HepG2 (cell line): ENCODE measurements around the gene PPARA. TPM values are rescaled to one million over a fixed set of nuclear protein-coding genes. Genes with fewer than 3 reads are reported as not detected.

Experiments
- CEBPB ChIP-seq: IDR thresholded peaks from 2 replicates; pipeline ENCODE4 v1.6.1; 2011; ENCODE audit warnings: low read depth, low read length, improper control_type of control experiment, borderline replicate concordance
- HOXA3 ChIP-seq: sonication (generic); formaldehyde crosslinking; IDR thresholded peaks from 2 replicates; pipeline ENCODE4 v1.5.0; 2020; ENCODE audit warnings: missing genetic modification reagents
- KDM1A ChIP-seq: IDR thresholded peaks from 2 replicates; pipeline ENCODE4 v1.6.1; 2016; ENCODE audit warnings: missing compliant biosample characterization
- KLF6 ChIP-seq: IDR thresholded peaks from 2 replicates; pipeline ENCODE4 v1.8.0; 2016; ENCODE audit warnings: missing biosample characterization, missing genetic modification reagents
- LCORL ChIP-seq, 2 experiments: fragments of 450-650 bp in 1 of 2; sonication (generic) in 1 of 2; formaldehyde crosslinking in 1 of 2; IDR thresholded peaks; 2 replicates each; pipeline versions ENCODE4 v1.5.0 to v1.6.1; 2017 to 2020; ENCODE audit warnings: antibody characterized with exemption in 1 of 2, missing genetic modification reagents in 1 of 2
- MEIS1 ChIP-seq: sonication (generic); formaldehyde crosslinking; IDR thresholded peaks from 2 replicates; pipeline ENCODE4 v1.9.0; 2021; ENCODE audit warnings: mild to moderate bottlenecking, missing genetic modification reagents, moderate library complexity, borderline replicate concordance
- MTA1 ChIP-seq: sonication (generic); formaldehyde crosslinking; IDR thresholded peaks from 2 replicates; pipeline ENCODE4 v1.4.0; 2020; ENCODE audit warnings: missing genetic modification reagents, mild to moderate bottlenecking, borderline replicate concordance
- MZF1 ChIP-seq: sonication (generic); formaldehyde crosslinking; IDR thresholded peaks from 2 replicates; pipeline ENCODE4 v1.8.1; 2023; ENCODE audit warnings: mild to moderate bottlenecking, missing genetic modification reagents, borderline replicate concordance
- RAD21 ChIP-seq: fragments of 450-650 bp; formaldehyde crosslinking; IDR thresholded peaks from 2 replicates; pipeline ENCODE4 v1.5.0; 2020; ENCODE audit warnings: mild to moderate bottlenecking
- SCMH1 ChIP-seq: sonication (generic); formaldehyde crosslinking; IDR thresholded peaks from 2 replicates; pipeline ENCODE4 v1.9.0; 2021; ENCODE audit warnings: missing genetic modification reagents, mild to moderate bottlenecking, borderline replicate concordance
- ZFYVE20 ChIP-seq: sonication (generic); formaldehyde crosslinking; IDR thresholded peaks from 2 replicates; pipeline ENCODE4 v1.8.0; 2023; ENCODE audit warnings: low read depth, mild to moderate bottlenecking, moderate library complexity, missing genetic modification reagents, borderline replicate concordance
- ZNF138 ChIP-seq: sonication (generic); formaldehyde crosslinking; IDR thresholded peaks from 2 replicates; pipeline ENCODE4 v1.5.0; 2020; ENCODE audit warnings: mild to moderate bottlenecking, low read depth, missing genetic modification reagents
- ZNF292 ChIP-seq: sonication (generic); formaldehyde crosslinking; IDR thresholded peaks from 2 replicates; pipeline ENCODE4 v1.8.1; 2022; ENCODE audit warnings: mild to moderate bottlenecking, low read depth, missing genetic modification reagents, borderline replicate concordance
- ZNF460 ChIP-seq: sonication (generic); formaldehyde crosslinking; IDR thresholded peaks from 2 replicates; pipeline ENCODE4 v1.5.1; 2020; ENCODE audit warnings: missing genetic modification reagents, mild to moderate bottlenecking, borderline replicate concordance
- ZNF598 ChIP-seq: sonication (generic); formaldehyde crosslinking; IDR thresholded peaks from 2 replicates; pipeline ENCODE4 v1.5.1; 2020; ENCODE audit warnings: mild to moderate bottlenecking, missing genetic modification reagents, borderline replicate concordance
- ZNF670 ChIP-seq: sonication (generic); formaldehyde crosslinking; IDR thresholded peaks from 2 replicates; pipeline ENCODE4 v1.8.0; 2022; ENCODE audit warnings: mild to moderate bottlenecking, missing genetic modification reagents, borderline replicate concordance
- ZNF703 ChIP-seq: sonication (generic); formaldehyde crosslinking; IDR thresholded peaks from 2 replicates; pipeline ENCODE4 v1.5.1; 2020; ENCODE audit warnings: missing genetic modification reagents, mild to moderate bottlenecking, moderate library complexity, borderline replicate concordance
- ZNF790 ChIP-seq: sonication (generic); formaldehyde crosslinking; IDR thresholded peaks from 2 replicates; pipeline ENCODE4 v1.8.0; 2022; ENCODE audit warnings: missing genetic modification reagents, mild to moderate bottlenecking, borderline replicate concordance
- ZNF850 ChIP-seq: sonication (generic); formaldehyde crosslinking; conservative IDR thresholded peaks from 2 replicates; pipeline ENCODE4 v1.9.0; 2021; ENCODE audit warnings: mild to moderate bottlenecking, missing genetic modification reagents
- polyA plus RNA-seq, 8 experiments: library from polyadenylated mRNA; depleted of rRNA in 3 of 8; stranded (reverse) in 7 of 8; unstranded in 1 of 8; fragments of >200 nt; fragmentation: Illumina TruSeq in 4 of 8; extraction: Trizol in 4 of 8; gene quantifications; 2 replicates each; pipeline versions ENCODE4 v1.2.1 to v1.2.3, GENCODE V29; 2011 to 2016; ENCODE audit warnings: low read depth in 4 of 8, missing spikeins in 1 of 8, mixed read lengths in 1 of 8; ENCODE audit not compliant: insufficient read depth in 1 of 8
- total RNA-seq, 5 experiments: library from RNA; depleted of rRNA; stranded (reverse); fragments of >200 nt; fragmentation: Illumina TruSeq; extraction: Trizol; gene quantifications; 2 replicates each; pipeline ENCODE4 v1.2.3, GENCODE V29; 2016; ENCODE audit warnings: low read depth in 1 of 5
- TF ChIP-seq, protein P1 (sequence below): sonication (generic); IDR thresholded peaks from 2 replicates; pipeline ENCODE4 v1.6.1; 2016; ENCODE audit warnings: low read depth, borderline replicate concordance
- TF ChIP-seq, protein P2 (sequence below): IDR thresholded peaks from 2 replicates; pipeline ENCODE4 v1.6.1; 2016; ENCODE audit warnings: mild to moderate bottlenecking, missing biosample characterization, missing genetic modification reagents
- TF ChIP-seq, protein P3 (sequence below): sonication (generic); formaldehyde crosslinking; IDR thresholded peaks from 2 replicates; pipeline ENCODE4 v1.4.0; 2020; ENCODE audit warnings: mild to moderate bottlenecking, missing genetic modification reagents, borderline replicate concordance

The PPARA gene
- total and polyA plus RNA-seq, 2 of the 13 experiments (the other 11 are each of a cell fraction or from before 2014, with no cell fraction given) = 18.2 to 24.7 TPM

DNA sequence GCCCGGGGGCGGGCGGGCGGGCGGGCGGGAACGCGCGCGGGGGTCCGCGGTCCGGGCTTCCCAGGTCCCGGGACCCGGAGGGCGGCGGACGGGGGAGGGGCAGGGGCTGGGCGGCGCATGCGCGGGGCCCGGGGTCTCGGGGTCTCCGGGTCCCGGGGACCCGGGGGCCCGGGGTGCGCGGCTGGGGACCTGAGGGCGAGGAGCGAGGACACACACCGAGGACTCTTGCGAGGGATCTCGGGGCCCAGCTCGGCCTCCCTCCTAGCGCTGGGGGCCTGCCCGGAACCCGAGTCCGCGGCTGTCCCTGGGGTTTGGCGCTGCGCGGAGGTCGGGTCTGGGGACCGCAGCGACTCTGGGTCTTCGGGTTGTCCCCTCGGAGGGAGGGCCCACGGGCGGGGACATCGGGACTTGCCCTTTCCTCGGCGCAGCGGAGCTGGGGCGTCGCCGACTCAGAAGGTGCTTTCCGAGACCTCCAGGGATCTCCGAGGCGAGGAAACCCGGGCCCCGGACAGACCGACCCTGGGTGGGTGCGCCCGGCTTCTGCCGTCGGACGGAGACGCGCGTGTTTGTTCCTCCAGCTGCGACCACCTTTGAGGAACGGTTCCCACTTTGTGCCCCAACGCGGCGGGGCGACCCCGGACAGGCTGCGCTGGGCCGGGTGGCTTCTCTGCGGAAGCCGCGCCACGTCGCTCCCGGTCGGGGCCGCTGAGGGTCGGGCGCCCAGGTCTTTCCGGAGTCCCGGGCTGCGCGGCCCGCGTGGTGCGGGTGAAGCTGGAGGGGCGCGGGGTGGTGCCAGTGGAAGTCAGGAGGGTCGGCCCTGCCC, 540 bp downstream of the PPARA start (continued):
- TF ChIP-seq ZNF460 (CRISPR knock-in tag) (no peak), ZNF292 (CRISPR knock-in tag) (no peak), ZNF138 (CRISPR knock-in tag) (0 out of 2 replicates have a peak, but pooled peaks have one; percentile 29), ZNF850 (CRISPR knock-in tag) (0 out of 2 replicates have a peak, but pooled peaks have one; percentile 32), HOXA3 (CRISPR knock-in tag) (peak; percentile 15; the same call in 1 of the 2 replicates), ZNF703 (no peak), ZFYVE20 (CRISPR knock-in tag) (no peak), LCORL (IDR thresholded peaks at IDR 0.05) (no peak), LCORL (CRISPR knock-in tag; IDR thresholded peaks at IDR 0.05) (peak; percentile 16; the same call in 1 of the 2 replicates), MEIS1 (0 out of 2 replicates have a peak, but pooled peaks have one; percentile 36), ZNF598 (CRISPR knock-in tag) (0 out of 2 replicates have a peak, but pooled peaks have one; percentile 68), KDM1A (CRISPR knock-in tag) (no peak), SCMH1 (CRISPR knock-in tag) (no peak), MZF1 (CRISPR knock-in tag) (no peak), MTA1 (CRISPR knock-in tag) (0 out of 2 replicates have a peak, but pooled peaks have one; percentile 49), ZNF790 (CRISPR knock-in tag) (no peak), KLF6 (CRISPR knock-in tag) (peak; percentile 55; the same call in 1 of the 2 replicates), CEBPB (no peak), RAD21 (0 out of 2 replicates have a peak, but pooled peaks have one; percentile 26), ZNF670 (CRISPR knock-in tag) (no peak)
- TF ChIP-seq, protein P1, sequence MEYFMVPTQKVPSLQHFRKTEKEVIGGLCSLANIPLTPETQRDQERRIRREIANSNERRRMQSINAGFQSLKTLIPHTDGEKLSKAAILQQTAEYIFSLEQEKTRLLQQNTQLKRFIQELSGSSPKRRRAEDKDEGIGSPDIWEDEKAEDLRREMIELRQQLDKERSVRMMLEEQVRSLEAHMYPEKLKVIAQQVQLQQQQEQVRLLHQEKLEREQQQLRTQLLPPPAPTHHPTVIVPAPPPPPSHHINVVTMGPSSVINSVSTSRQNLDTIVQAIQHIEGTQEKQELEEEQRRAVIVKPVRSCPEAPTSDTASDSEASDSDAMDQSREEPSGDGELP = no peak
- TF ChIP-seq, protein P2, sequence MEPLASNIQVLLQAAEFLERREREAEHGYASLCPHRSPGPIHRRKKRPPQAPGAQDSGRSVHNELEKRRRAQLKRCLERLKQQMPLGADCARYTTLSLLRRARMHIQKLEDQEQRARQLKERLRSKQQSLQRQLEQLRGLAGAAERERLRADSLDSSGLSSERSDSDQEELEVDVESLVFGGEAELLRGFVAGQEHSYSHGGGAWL = peak; percentile 68; the same call in 1 of the 2 replicates
- TF ChIP-seq, protein P3, sequence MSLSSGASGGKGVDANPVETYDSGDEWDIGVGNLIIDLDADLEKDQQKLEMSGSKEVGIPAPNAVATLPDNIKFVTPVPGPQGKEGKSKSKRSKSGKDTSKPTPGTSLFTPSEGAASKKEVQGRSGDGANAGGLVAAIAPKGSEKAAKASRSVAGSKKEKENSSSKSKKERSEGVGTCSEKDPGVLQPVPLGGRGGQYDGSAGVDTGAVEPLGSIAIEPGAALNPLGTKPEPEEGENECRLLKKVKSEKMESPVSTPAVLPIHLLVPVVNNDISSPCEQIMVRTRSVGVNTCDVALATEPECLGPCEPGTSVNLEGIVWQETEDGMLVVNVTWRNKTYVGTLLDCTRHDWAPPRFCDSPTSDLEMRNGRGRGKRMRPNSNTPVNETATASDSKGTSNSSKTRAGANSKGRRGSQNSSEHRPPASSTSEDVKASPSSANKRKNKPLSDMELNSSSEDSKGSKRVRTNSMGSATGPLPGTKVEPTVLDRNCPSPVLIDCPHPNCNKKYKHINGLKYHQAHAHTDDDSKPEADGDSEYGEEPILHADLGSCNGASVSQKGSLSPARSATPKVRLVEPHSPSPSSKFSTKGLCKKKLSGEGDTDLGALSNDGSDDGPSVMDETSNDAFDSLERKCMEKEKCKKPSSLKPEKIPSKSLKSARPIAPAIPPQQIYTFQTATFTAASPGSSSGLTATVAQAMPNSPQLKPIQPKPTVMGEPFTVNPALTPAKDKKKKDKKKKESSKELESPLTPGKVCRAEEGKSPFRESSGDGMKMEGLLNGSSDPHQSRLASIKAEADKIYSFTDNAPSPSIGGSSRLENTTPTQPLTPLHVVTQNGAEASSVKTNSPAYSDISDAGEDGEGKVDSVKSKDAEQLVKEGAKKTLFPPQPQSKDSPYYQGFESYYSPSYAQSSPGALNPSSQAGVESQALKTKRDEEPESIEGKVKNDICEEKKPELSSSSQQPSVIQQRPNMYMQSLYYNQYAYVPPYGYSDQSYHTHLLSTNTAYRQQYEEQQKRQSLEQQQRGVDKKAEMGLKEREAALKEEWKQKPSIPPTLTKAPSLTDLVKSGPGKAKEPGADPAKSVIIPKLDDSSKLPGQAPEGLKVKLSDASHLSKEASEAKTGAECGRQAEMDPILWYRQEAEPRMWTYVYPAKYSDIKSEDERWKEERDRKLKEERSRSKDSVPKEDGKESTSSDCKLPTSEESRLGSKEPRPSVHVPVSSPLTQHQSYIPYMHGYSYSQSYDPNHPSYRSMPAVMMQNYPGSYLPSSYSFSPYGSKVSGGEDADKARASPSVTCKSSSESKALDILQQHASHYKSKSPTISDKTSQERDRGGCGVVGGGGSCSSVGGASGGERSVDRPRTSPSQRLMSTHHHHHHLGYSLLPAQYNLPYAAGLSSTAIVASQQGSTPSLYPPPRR (CRISPR knock-in tag) = no peak
